Measurements from ENCODE around the gene MYO1E. TPM values are rescaled to one million over a fixed set of nuclear protein-coding genes. Genes with fewer than 3 reads are reported as not detected.

MYO1E gene
- total RNA-seq, 4 donors from 2014 or later = 49.7 to 76.1 (median 65.6) TPM

- Histone ChIP-seq H3K27me3 (no peaks in the 10 kb centered on the region), H3K9me3 (no peaks in the 10 kb centered on the region), H3K4me1 (peaks cover 0 to 14% (median 8%) of the 10 kb centered on the region in 3 donors), H3K27ac (no peak overlapping the region), H3K4me3 (no peak overlapping the region), H3K36me3 (no peaks in the 10 kb centered on the region)
- ATAC-seq = peak; percentile 48
- TF ChIP-seq CTCF (IDR thresholded peaks at IDR 0.05) (no peak), POLR2AphosphoS5 (IDR thresholded peaks at IDR 0.05) (no peak), POLR2A (IDR thresholded peaks at IDR 0.05) (no peak), EP300 (IDR thresholded peaks at IDR 0.05) (no peak)
- 43 to 48% methylated on average over 6 of the region's 6 CpGs for WGBS, 2 donors (ENCODE audit: low coverage in 1 of 2)
These were observed 42.9 kb downstream of the MYO1E start for GRCh38 chr15:59329570-59330350.

GRCh38 chr15:59329091-59329490, 43.6 kb downstream of the MYO1E start:
- TF ChIP-seq EP300 (IDR thresholded peaks at IDR 0.05) (no peak), CTCF (IDR thresholded peaks at IDR 0.05) (no peak), POLR2A (IDR thresholded peaks at IDR 0.05) (no peak), POLR2AphosphoS5 (IDR thresholded peaks at IDR 0.05) (no peak)
- Histone ChIP-seq H3K4me1 (peaks cover 0 to 14% (median 8%) of the 10 kb centered on the region in 3 donors), H3K9me3 (no peaks in the 10 kb centered on the region), H3K36me3 (no peaks in the 10 kb centered on the region), H3K4me3 (no peak overlapping the region), H3K27ac (no peak overlapping the region), H3K27me3 (no peaks in the 10 kb centered on the region)
- no peak for ATAC-seq
- 78 to 91% methylated on average over 4 of the region's 4 CpGs for WGBS, 2 donors (ENCODE audit: low coverage in 1 of 2)

- no peaks in the 10 kb centered on the region for H3K27me3 ChIP-seq
- WGBS, 2 donors (ENCODE audit: low coverage in 1 of 2) = 82 to 90% methylated on average over 2 to 3 of the region's 3 CpGs
- no peak overlapping the region for H3K27ac ChIP-seq
- H3K4me1 ChIP-seq = peaks cover 0 to 14% (median 8%) of the 10 kb centered on the region in 3 donors
- ATAC-seq = no peak
- H3K36me3 ChIP-seq = no peaks in the 10 kb centered on the region
- TF ChIP-seq POLR2AphosphoS5 (IDR thresholded peaks at IDR 0.05) (no peak), POLR2A (IDR thresholded peaks at IDR 0.05) (no peak), EP300 (IDR thresholded peaks at IDR 0.05) (no peak), CTCF (IDR thresholded peaks at IDR 0.05) (no peak)
- H3K9me3 ChIP-seq = no peaks in the 10 kb centered on the region
- H3K4me3 ChIP-seq = no peak overlapping the region
These were observed 44.7 kb downstream of the MYO1E start for GRCh38 chr15:59327942-59328341.

DNA sequence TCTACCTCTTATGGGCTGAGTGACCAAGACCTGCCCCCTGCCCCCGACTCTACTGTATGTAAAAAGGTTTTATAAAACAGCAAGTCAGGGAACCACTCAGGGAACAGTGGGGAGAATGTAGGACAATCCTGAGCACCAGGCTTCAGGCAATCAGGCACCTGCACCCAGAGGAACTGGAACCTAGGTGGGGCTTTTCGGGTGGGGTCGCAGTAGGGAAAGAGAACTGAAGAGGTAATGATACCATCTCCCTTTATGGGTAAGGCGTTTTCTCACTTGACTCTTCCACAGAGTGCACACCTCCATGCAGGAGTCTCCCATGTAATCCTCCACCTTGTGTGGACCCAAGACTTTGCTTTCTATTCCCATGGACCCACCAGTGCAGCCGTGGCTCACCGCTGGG, 45.8 kb downstream of the MYO1E start:
- H3K4me3 ChIP-seq = no peak overlapping the region
- no peak overlapping the region for H3K27ac ChIP-seq
- TF ChIP-seq CTCF (IDR thresholded peaks at IDR 0.05) = no peak
- no peak for TF ChIP-seq EP300 (IDR thresholded peaks at IDR 0.05)
- TF ChIP-seq POLR2A (IDR thresholded peaks at IDR 0.05) = no peak
- TF ChIP-seq POLR2AphosphoS5 (IDR thresholded peaks at IDR 0.05) = no peak
- no peak for ATAC-seq
- H3K36me3 ChIP-seq = no peaks in the 10 kb centered on the region
- peaks cover 0 to 14% (median 8%) of the 10 kb centered on the region in 3 donors for H3K4me1 ChIP-seq
- H3K9me3 ChIP-seq = no peaks in the 10 kb centered on the region
- H3K27me3 ChIP-seq = no peaks in the 10 kb centered on the region
- 71 to 92% methylated on average over 4 to 6 of the region's 6 CpGs for WGBS, 2 donors (ENCODE audit: low coverage in 1 of 2)

Data from gastroesophageal sphincter (tissue), 4 donors.